ENCODE results near the gene EYS. TPM values are rescaled to one million over a fixed set of nuclear protein-coding genes. Genes with fewer than 3 reads are reported as not detected.

The EYS gene
- total RNA-seq = 0.99 TPM

DNA sequence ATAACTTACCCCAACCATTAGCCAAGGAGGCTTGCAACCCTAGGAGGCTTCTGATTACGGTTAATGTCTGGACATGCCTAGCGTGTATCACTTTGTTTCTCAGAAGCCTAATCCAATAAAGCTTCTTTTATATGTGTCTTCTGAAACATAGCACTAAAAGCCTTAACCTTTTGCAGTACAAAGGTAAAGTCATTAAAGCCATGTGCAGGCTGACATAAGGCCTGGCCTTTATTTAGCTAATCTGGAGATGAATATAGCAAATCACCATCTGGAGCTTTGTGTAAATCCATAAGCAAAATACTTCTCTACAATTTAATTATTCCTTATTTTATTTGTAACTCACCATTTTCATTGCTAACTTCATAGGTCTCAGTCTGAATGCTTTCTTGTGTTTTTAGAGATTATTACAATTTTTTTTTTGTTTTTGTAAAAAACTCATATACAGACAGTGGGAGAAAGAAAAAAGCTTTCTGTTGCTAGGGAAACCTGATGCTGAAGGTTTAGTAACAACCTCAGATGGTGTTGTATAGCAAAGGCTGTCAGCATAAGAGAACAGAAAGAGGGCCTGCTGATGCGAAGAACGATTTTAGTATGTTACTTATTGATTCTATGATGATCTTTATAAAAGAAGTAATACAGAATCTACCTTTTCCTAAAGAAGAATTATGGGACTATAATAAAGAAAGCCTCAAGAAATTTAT lies at the start of gene EYS:
Gene EYS, minus strand, starts transcription at position 101 of the 701 bp plus-strand sequence. CDS start 211,816 bp downstream, outside the sequence.

Measured in metanephros (tissue), 1 donor.